HEK293 (cell line): ENCODE measurements around the gene CMTM4.

ENCODE experiments used
- BCL11B ChIP-seq: fragments of 450-650 bp; formaldehyde crosslinking; IDR thresholded peaks from 2 replicates; pipeline ENCODE4 v1.5.1; 2016; ENCODE audit warnings: low read depth, missing biosample characterization, missing genetic modification characterization
- BCL6B ChIP-seq: fragments of 450-650 bp; formaldehyde crosslinking; IDR thresholded peaks from 2 replicates; pipeline ENCODE4 v1.5.1; 2017; ENCODE audit warnings: missing biosample characterization, missing genetic modification characterization
- CTCF ChIP-seq: fragments of 450-650 bp; formaldehyde crosslinking; IDR thresholded peaks from 2 replicates; pipeline ENCODE4 v1.5.1; 2016; ENCODE audit warnings: missing biosample characterization, missing genetic modification characterization
- FEZF1 ChIP-seq: fragments of 450-650 bp; formaldehyde crosslinking; IDR thresholded peaks from 2 replicates; pipeline ENCODE4 v1.5.1; 2016; ENCODE audit warnings: missing biosample characterization, missing genetic modification characterization
- GLIS1 ChIP-seq: fragments of 450-650 bp; formaldehyde crosslinking; IDR thresholded peaks from 2 replicates; pipeline ENCODE4 v1.5.1; 2016; ENCODE audit warnings: missing biosample characterization, missing genetic modification characterization
- GLIS2 ChIP-seq: fragments of 450-650 bp; formaldehyde crosslinking; IDR thresholded peaks from 2 replicates; pipeline ENCODE4 v1.5.1; 2016; ENCODE audit warnings: missing biosample characterization, missing genetic modification characterization
- KLF7 ChIP-seq: fragments of 450-650 bp; formaldehyde crosslinking; IDR thresholded peaks from 2 replicates; pipeline ENCODE4 v1.5.1; 2016; ENCODE audit warnings: missing biosample characterization, missing genetic modification characterization, borderline replicate concordance
- PBX3 ChIP-seq: sonication (generic); formaldehyde crosslinking; IDR thresholded peaks from 2 replicates; pipeline ENCODE4 v1.8.1; 2022; ENCODE audit warnings: mild to moderate bottlenecking, moderate library complexity, missing genetic modification reagents
- PRDM4 ChIP-seq: fragments of 450-650 bp; formaldehyde crosslinking; IDR thresholded peaks from 2 replicates; pipeline ENCODE4 v1.5.1; 2017; ENCODE audit warnings: missing biosample characterization, missing genetic modification characterization
- SP7 ChIP-seq: fragments of 450-650 bp; formaldehyde crosslinking; IDR thresholded peaks from 2 replicates; pipeline ENCODE4 v1.5.1; 2016; ENCODE audit warnings: missing biosample characterization, missing genetic modification characterization
- ZFP3 ChIP-seq: fragments of 450-650 bp; formaldehyde crosslinking; IDR thresholded peaks from 2 replicates; pipeline ENCODE4 v1.5.1; 2016; ENCODE audit warnings: low read depth, missing biosample characterization, missing genetic modification characterization
- ZFP37 ChIP-seq: fragments of 450-650 bp; formaldehyde crosslinking; IDR thresholded peaks from 2 replicates; pipeline ENCODE4 v1.5.1; 2016; ENCODE audit warnings: missing biosample characterization, missing genetic modification characterization
- ZFP41 ChIP-seq: fragments of 450-650 bp; formaldehyde crosslinking; IDR thresholded peaks from 2 replicates; pipeline ENCODE4 v1.5.1; 2016; ENCODE audit warnings: missing biosample characterization, missing genetic modification characterization, borderline replicate concordance
- ZNF10 ChIP-seq: fragments of 450-650 bp; formaldehyde crosslinking; IDR thresholded peaks from 2 replicates; pipeline ENCODE4 v1.5.1; 2017; ENCODE audit warnings: missing biosample characterization, missing genetic modification characterization
- ZNF157 ChIP-seq: fragments of 450-650 bp; formaldehyde crosslinking; IDR thresholded peaks from 2 replicates; pipeline ENCODE4 v1.5.1; 2016; ENCODE audit warnings: missing biosample characterization, missing genetic modification characterization
- ZNF223 ChIP-seq: fragments of 450-650 bp; formaldehyde crosslinking; IDR thresholded peaks from 2 replicates; pipeline ENCODE4 v1.5.1; 2016; ENCODE audit warnings: missing biosample characterization, missing genetic modification characterization
- ZNF239 ChIP-seq: fragments of 450-650 bp; formaldehyde crosslinking; IDR thresholded peaks from 2 replicates; pipeline ENCODE4 v1.5.1; 2016; ENCODE audit warnings: missing biosample characterization, missing genetic modification characterization
- ZNF280C ChIP-seq: fragments of 450-650 bp; formaldehyde crosslinking; IDR thresholded peaks from 2 replicates; pipeline ENCODE4 v1.5.1; 2016; ENCODE audit warnings: missing biosample characterization, missing genetic modification characterization
- ZNF391 ChIP-seq: fragments of 450-650 bp; formaldehyde crosslinking; IDR thresholded peaks from 2 replicates; pipeline ENCODE4 v1.5.1; 2016; ENCODE audit warnings: low read depth, missing biosample characterization, missing genetic modification characterization, borderline replicate concordance
- ZNF513 ChIP-seq: fragments of 450-650 bp; IDR thresholded peaks from 2 replicates; pipeline ENCODE4 v1.5.1; 2018; ENCODE audit warnings: missing biosample characterization, missing genetic modification characterization
- ZNF549 ChIP-seq: fragments of 450-650 bp; IDR thresholded peaks from 2 replicates; pipeline ENCODE4 v1.5.1; 2018; ENCODE audit warnings: missing biosample characterization, missing genetic modification characterization, mild to moderate bottlenecking, inconsistent platforms, moderate library complexity
- ZNF621 ChIP-seq: fragments of 450-650 bp; formaldehyde crosslinking; IDR thresholded peaks from 2 replicates; pipeline ENCODE4 v1.5.1; 2017; ENCODE audit warnings: missing biosample characterization, missing genetic modification characterization
- ZNF654 ChIP-seq: fragments of 450-650 bp; formaldehyde crosslinking; IDR thresholded peaks from 2 replicates; pipeline ENCODE4 v1.5.1; 2016; ENCODE audit warnings: low read depth, missing biosample characterization, missing genetic modification characterization
- ZSCAN5A ChIP-seq: fragments of 450-650 bp; formaldehyde crosslinking; IDR thresholded peaks from 2 replicates; pipeline ENCODE4 v1.5.1; 2016; ENCODE audit warnings: missing biosample characterization, missing genetic modification characterization

The CMTM4 gene

GRCh38 chr16:66696669-66697630 is at the start of gene CMTM4 (continued):
- no peak for TF ChIP-seq ZSCAN5A (tag by site-specific recombination)
- no peak for TF ChIP-seq FEZF1 (tag by site-specific recombination)
- TF ChIP-seq BCL6B: no peak
- TF ChIP-seq ZFP37 (tag by site-specific recombination): no peak
- TF ChIP-seq ZNF223 (tag by site-specific recombination): peak; percentile 67; the same call in 1 of the 2 replicates
- TF ChIP-seq ZNF549 (tag by site-specific recombination): no peak
- TF ChIP-seq ZFP41 (tag by site-specific recombination): no peak
- 0 out of 2 replicates have a peak, but pooled peaks have one; percentile 33 for TF ChIP-seq ZNF391
- 0 out of 2 replicates have a peak, but pooled peaks have one; percentile 18 for TF ChIP-seq ZNF10 (tag by site-specific recombination)
- peak; percentile 79 for TF ChIP-seq CTCF (tag by site-specific recombination)
- peak; percentile 48 for TF ChIP-seq GLIS1 (tag by site-specific recombination)
- TF ChIP-seq GLIS2 (tag by site-specific recombination): peak; percentile 48; the same call in 1 of the 2 replicates
- TF ChIP-seq ZNF280C (tag by site-specific recombination): no peak
- no peak for TF ChIP-seq ZNF157 (tag by site-specific recombination)
- 0 out of 2 replicates have a peak, but pooled peaks have one; percentile 41 for TF ChIP-seq ZNF239
- no peak for TF ChIP-seq ZNF621
- TF ChIP-seq KLF7 (tag by site-specific recombination): peak; percentile 48; the same call in 1 of the 2 replicates
- TF ChIP-seq BCL11B (tag by site-specific recombination): no peak
- TF ChIP-seq PBX3 (CRISPR knock-in tag): 0 out of 2 replicates have a peak, but pooled peaks have one; percentile 16
- TF ChIP-seq PRDM4 (tag by site-specific recombination): no peak
- TF ChIP-seq ZFP3: no peak
- TF ChIP-seq ZNF513 (tag by site-specific recombination): no peak
- TF ChIP-seq ZNF654: no peak
- peak; percentile 68 for TF ChIP-seq SP7 (tag by site-specific recombination)
